Stimulated activated CD4-positive, alpha-beta T cell treated with anti-CD3 and anti-CD28 coated beads, Interleukin-4, amount 100 ng/mL, for 48 hours (primary cell): ENCODE results near the gene SRPK1.
"Not testable (repeated sequence)": the region's sequence is repeated elsewhere in the genome, so short reads cannot be mapped to it uniquely, and the experiment has no call there.

ENCODE experiments used
- DNase-seq, 2 donors: peaks; one replicate each; pipeline ENCODE4 v3.0.0-alpha.2; 2020; ENCODE audit warnings: low read depth in 2 of 2

Gene SRPK1

GRCh38 chr6:35931120-35931561 lies 10.2 kb upstream of the SRPK1 start:
- DNase-seq = no peak

- no peak for DNase-seq
Measured at GRCh38 chr6:35929601-35930000, 8.7 kb upstream of the SRPK1 start.

GRCh38 chr6:35926509-35927215 lies 5.8 kb upstream of the SRPK1 start:
- DNase-seq = no peak

- no peak for DNase-seq
Measured at GRCh38 chr6:35925961-35926360, 5.1 kb upstream of the SRPK1 start.

- no peak for DNase-seq
Measured at GRCh38 chr6:35924146-35924545, 3.2 kb upstream of the SRPK1 start.

GRCh38 chr6:35922139-35922554 lies 1.2 kb upstream of the SRPK1 start:
- DNase-seq = no peak

- DNase-seq = peak; percentile 22 to 48
Measured at GRCh38 chr6:35919827-35920751, 809 bp downstream of the SRPK1 start.

GRCh38 chr6:35919085-35919826 lies 1.6 kb downstream of the SRPK1 start:
- DNase-seq = no peak

GRCh38 chr6:35916893-35917292 lies 4.0 kb downstream of the SRPK1 start:
- not testable (repeated sequence) for DNase-seq

GRCh38 chr6:35916056-35916455 lies 4.8 kb downstream of the SRPK1 start:
- no peak for DNase-seq

GRCh38 chr6:35914536-35914935 lies 6.4 kb downstream of the SRPK1 start:
- DNase-seq = no peak

GRCh38 chr6:35911871-35912653 lies 8.8 kb downstream of the SRPK1 start:
- no peak for DNase-seq

GRCh38 chr6:35909571-35909970 lies 11.3 kb downstream of the SRPK1 start:
- DNase-seq = not testable (repeated sequence)

- not testable (repeated sequence) for DNase-seq
Measured at GRCh38 chr6:35908753-35909401, 12.0 kb downstream of the SRPK1 start.

GRCh38 chr6:35907750-35908149 lies 13.1 kb downstream of the SRPK1 start:
- no peak for DNase-seq

- DNase-seq = no peak
Measured at GRCh38 chr6:35906499-35906846, 14.4 kb downstream of the SRPK1 start.

- no peak for DNase-seq
Measured at GRCh38 chr6:35905841-35906498, 14.9 kb downstream of the SRPK1 start.

GRCh38 chr6:35905141-35905785 lies 15.6 kb downstream of the SRPK1 start:
- no peak for DNase-seq

GRCh38 chr6:35903679-35904078 lies 17.2 kb downstream of the SRPK1 start:
- DNase-seq = no peak

- DNase-seq = no peak
Measured at GRCh38 chr6:35900448-35900847, 20.4 kb downstream of the SRPK1 start.
